GM12878 (cell line): ENCODE data around the gene SCIMP. TPM values are rescaled to one million over a fixed set of nuclear protein-coding genes. Genes with fewer than 3 reads are reported as not detected.

Experiments
- ATAC-seq: fragments of 200-7000 bp; cut with Tn5 transposase; 3 replicates; pipeline ENCODE4 v1.9.1; 2020; ENCODE audit warnings: mild to moderate bottlenecking, moderate library complexity
- BruUV-seq: library from RNA; stranded (reverse); fragments of 400-500 nt; replicated peaks from 2 replicates; lab custom pipeline; 2021; lab: Mats Ljungman, UMichigan
- CTCF ChIA-PET: fragments of 300-600 bp; sonication (Branson Sonifier 250); formaldehyde crosslinking; extraction: SDS; loops from one replicate; lab custom pipeline; 2021; ENCODE audit warnings: inconsistent platforms; lab: Yijun Ruan, JAX
- POLR2A ChIA-PET: fragments of 350-600 bp; formaldehyde crosslinking; extraction: SDS; loops from one replicate; lab custom pipeline; 2021; ENCODE audit warnings: inconsistent platforms; lab: Charles Lee
- RAD21 ChIA-PET: fragments of 300-600 bp; sonication (Branson Sonifier 250); formaldehyde crosslinking; loops from one replicate; lab custom pipeline; 2023; ENCODE audit warnings: antibody characterized with exemption; ENCODE audit not compliant: unreplicated experiment; lab: Charles Lee
- SMC1A ChIA-PET: fragments of 300-600 bp; sonication (Branson Sonifier 250); formaldehyde crosslinking; loops from one replicate; lab custom pipeline; 2023; ENCODE audit not compliant: unreplicated experiment, uncharacterized antibody; lab: Charles Lee
- DNase-seq: peaks from one replicate; pipeline ENCODE4 v3.0.0-alpha.2; 2011; ENCODE audit warnings: low read depth, low spot score
- FAIRE-seq: peaks from 3 replicates; lab custom pipeline; 2011; peaks lifted over from hg19 to GRCh38; lab: Jason Lieb, UNC
- H2AFZ ChIP-seq: 2 replicates; pipeline ENCODE4 v1.6.0; 2011; ENCODE audit warnings: low read depth, low read length, control low read depth; ENCODE audit not compliant: control insufficient read depth
- H3K27ac ChIP-seq: 2 replicates; pipeline ENCODE4 v1.5.1; 2011; ENCODE audit warnings: control low read depth; ENCODE audit not compliant: control insufficient read depth, insufficient read depth
- H3K27me3 ChIP-seq, 2 experiments: replicated peaks in 1 of 2; 2 replicates each; pipeline versions ENCODE4 v1.6.0 to v1.6.1; 2011; ENCODE audit warnings: low read length in 1 of 2; ENCODE audit not compliant: control insufficient read depth in 2 of 2, insufficient read depth in 2 of 2
- H3K36me3 ChIP-seq, 2 experiments: 2 replicates each; pipeline ENCODE4 v1.5.1; 2011; ENCODE audit warnings: low read length in 1 of 2; ENCODE audit not compliant: control insufficient read depth in 2 of 2, insufficient read depth in 2 of 2
- H3K4me1 ChIP-seq: 2 replicates; pipeline ENCODE4 v1.6.1; 2011; ENCODE audit warnings: mild to moderate bottlenecking, low read length, moderate library complexity, mixed read lengths; ENCODE audit not compliant: control insufficient read depth, insufficient read depth
- H3K4me2 ChIP-seq: 2 replicates; pipeline ENCODE4 v1.6.0; 2011; ENCODE audit warnings: control low read depth; ENCODE audit not compliant: control insufficient read depth, insufficient read depth
- H3K4me3 ChIP-seq: fragments of 200-600 bp; sonication (generic); 2 replicates; pipeline ENCODE4 v1.5.1; 2016
- H3K79me2 ChIP-seq: 2 replicates; pipeline ENCODE4 v1.6.0; 2011; ENCODE audit warnings: low read length; ENCODE audit not compliant: control insufficient read depth, insufficient read depth
- H3K9ac ChIP-seq: 2 replicates; pipeline ENCODE4 v1.8.0; 2011; ENCODE audit warnings: low read length, control low read depth, mixed read lengths; ENCODE audit not compliant: control insufficient read depth, insufficient read depth
- H3K9me3 ChIP-seq: replicated peaks from 3 replicates; pipeline ENCODE4 v1.5.1; 2011; ENCODE audit warnings: mild to moderate bottlenecking, low read length; ENCODE audit not compliant: control insufficient read depth, insufficient read depth
- H4K20me1 ChIP-seq: 2 replicates; pipeline ENCODE4 v1.6.0; 2011; ENCODE audit not compliant: control insufficient read depth, insufficient read depth
- CHD4 ChIP-seq: fragments of 200-600 bp; sonication (generic); IDR thresholded peaks from 2 replicates; pipeline ENCODE4 v1.6.1; 2016; ENCODE audit warnings: mild to moderate bottlenecking
- EGR1 ChIP-seq, 2 experiments: IDR thresholded peaks; 1 replicate in 1 of 2; 2 replicates in 1 of 2; pipeline ENCODE4 v1.6.1; 2011 to 2012; ENCODE audit warnings: low read depth in 2 of 2, low read length in 2 of 2, borderline replicate concordance in 1 of 2, mild to moderate bottlenecking in 1 of 2, moderate library complexity in 1 of 2
- IKZF1 ChIP-seq: fragments of 450-650 bp; conservative IDR thresholded peaks from 2 replicates; pipeline ENCODE4 v1.6.1; 2017; ENCODE audit warnings: antibody characterized with exemption, mild to moderate bottlenecking
- PAX5 ChIP-seq: IDR thresholded peaks from 2 replicates; pipeline ENCODE4 v1.6.1; 2011; ENCODE audit warnings: low read depth, low read length, borderline replicate concordance
- SPI1 ChIP-seq: IDR thresholded peaks from 2 replicates; pipeline ENCODE4 v1.6.1; 2011; ENCODE audit warnings: low read depth, mild to moderate bottlenecking, low read length, moderate library complexity, borderline replicate concordance; ENCODE audit not compliant: insufficient read depth
- TCF12 ChIP-seq: IDR thresholded peaks from 2 replicates; pipeline ENCODE4 v1.6.1; 2011; ENCODE audit warnings: low read depth, mild to moderate bottlenecking, low read length
- TCF3 ChIP-seq: IDR thresholded peaks from 2 replicates; pipeline ENCODE4 v1.6.1; 2012; ENCODE audit warnings: low read depth, mild to moderate bottlenecking, low read length, borderline replicate concordance; ENCODE audit not compliant: insufficient read depth
- ZNF592 ChIP-seq: fragments of 450-650 bp; IDR thresholded peaks from 2 replicates; pipeline ENCODE4 v1.6.1; 2017; ENCODE audit warnings: mild to moderate bottlenecking, moderate library complexity
- WGBS: methylation state at CpG from one replicate; pipeline ENCODE4 v1.1.6; 2016; ENCODE audit warnings: low lambda C conversion rate; ENCODE audit not compliant: insufficient replicate concordance, insufficient coverage; ENCODE audit errors: missing lambda C conversion rate; 5-methylcytosine and 5-hydroxymethylcytosine counted together
- in situ Hi-C: fragments of 300-500 bp; cut with MboI; formaldehyde crosslinking; loops from 9 replicates; pipeline ENCODE4 v1.14.3; 2018; ENCODE audit warnings: mixed read lengths
- intact Hi-C: fragments of 100-400 bp; cut with micrococcal nuclease; formaldehyde crosslinking; loops from one replicate; pipeline ENCODE4 v1.14.2; 2022; ENCODE audit not compliant: unreplicated experiment
- polyA plus RNA-seq, 11 experiments: library from polyadenylated mRNA; depleted of rRNA in 4 of 11; unstranded in 6 of 11; stranded (reverse) in 5 of 11; fragments of >200 nt; fragmentation: Nextera tagmentation in 4 of 11; fragmentation: Illumina TruSeq in 1 of 11; extraction: Ambion mirVana in 4 of 11; extraction: Trizol in 1 of 11; gene quantifications; 1 replicate in 1 of 11; 2 replicates in 10 of 11; pipeline versions ENCODE4 v1.2.1 to v1.2.3, GENCODE V29; 2011 to 2016; ENCODE audit warnings: inconsistent platforms in 2 of 11, missing spikeins in 2 of 11, low read depth in 1 of 11
- total RNA-seq, 4 experiments: library from RNA; depleted of rRNA in 3 of 4; stranded (reverse); fragments of >200 nt in 3 of 4; fragmentation: Illumina TruSeq in 1 of 4; extraction: Trizol in 1 of 4; gene quantifications; 2 replicates each; pipeline versions ENCODE4 v1.2.1 to v1.2.3, GENCODE V29; 2013 to 2021
- TF ChIP-seq, protein P1 (sequence below): fragments of 450-650 bp; IDR thresholded peaks from 2 replicates; pipeline ENCODE4 v1.6.1; 2014; ENCODE audit warnings: mild to moderate bottlenecking
- TF ChIP-seq, protein P2 (sequence below): IDR thresholded peaks from 2 replicates; pipeline ENCODE4 v1.6.1; 2011; ENCODE audit warnings: low read depth, mild to moderate bottlenecking, low read length, moderate library complexity, borderline replicate concordance; ENCODE audit errors: extremely low read depth

SCIMP gene
- total and polyA plus RNA-seq, 10 of the 15 experiments (the other 5 are each of a cell fraction or from before 2014, with no cell fraction given) = 56.7 to 151 (median 95.0) TPM

- Histone ChIP-seq H3K9me3 (no peaks in the 10 kb centered on the region), H3K4me2 (no peak overlapping the region), H3K27me3 (no peaks in the 10 kb centered on the region), H3K27ac (no peak overlapping the region), H3K4me3 (no peak overlapping the region)
- intact Hi-C loops = no loop called here
- TF ChIP-seq ZNF592 (no peak), PAX5 (no peak), CHD4 (no peak), TCF12 (no peak), EGR1 (IDR thresholded peaks at IDR 0.05; ENCODE audit: borderline replicate concordance in 1 of 2, low read depth in 2 of 2, low read length in 2 of 2) (no peak), SPI1 (no peak), IKZF1 (no peak), TCF3 (no peak)
- TF ChIP-seq, protein P1, sequence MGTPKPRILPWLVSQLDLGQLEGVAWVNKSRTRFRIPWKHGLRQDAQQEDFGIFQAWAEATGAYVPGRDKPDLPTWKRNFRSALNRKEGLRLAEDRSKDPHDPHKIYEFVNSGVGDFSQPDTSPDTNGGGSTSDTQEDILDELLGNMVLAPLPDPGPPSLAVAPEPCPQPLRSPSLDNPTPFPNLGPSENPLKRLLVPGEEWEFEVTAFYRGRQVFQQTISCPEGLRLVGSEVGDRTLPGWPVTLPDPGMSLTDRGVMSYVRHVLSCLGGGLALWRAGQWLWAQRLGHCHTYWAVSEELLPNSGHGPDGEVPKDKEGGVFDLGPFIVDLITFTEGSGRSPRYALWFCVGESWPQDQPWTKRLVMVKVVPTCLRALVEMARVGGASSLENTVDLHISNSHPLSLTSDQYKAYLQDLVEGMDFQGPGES = no peak
- TF ChIP-seq, protein P2, sequence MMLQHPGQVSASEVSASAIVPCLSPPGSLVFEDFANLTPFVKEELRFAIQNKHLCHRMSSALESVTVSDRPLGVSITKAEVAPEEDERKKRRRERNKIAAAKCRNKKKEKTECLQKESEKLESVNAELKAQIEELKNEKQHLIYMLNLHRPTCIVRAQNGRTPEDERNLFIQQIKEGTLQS = no peak
- TF ChIP-seq, all 136 proteins: peak for 0
- RAD21 ChIA-PET = no interaction called here
- SMC1A ChIA-PET = no interaction called here
- Histone ChIP-seq H2AFZ (no peak overlapping the region; the same call in 1 of the 2 replicates), H3K4me1 (no peaks in the 10 kb centered on the region), H3K79me2 (no peaks in the 10 kb centered on the region), H3K36me3 (no peaks in the 10 kb centered on the region), H4K20me1 (no peaks in the 10 kb centered on the region), H3K9ac (no peak overlapping the region)
- in situ Hi-C loops = no loop called here
- POLR2A ChIA-PET = interaction anchor here (1.0 kb wide), 1 partner anchor 136 kb away, joined by 5 read pairs; no protein-coding TSS in a partner anchor
- no peak for ATAC-seq
- DNase-seq = no peak
- no TSS peak for BruUV-seq
- 36% methylated on average over 2 of the region's 2 CpGs for WGBS
- CTCF ChIA-PET = interaction anchor here (1.0 kb wide), 1 partner anchor 47 kb away, joined by 3 read pairs; no protein-coding TSS in a partner anchor
- no peak for FAIRE-seq
Observed at GRCh38 chr17:5262416-5262991, 27.8 kb upstream of the SCIMP start.
